Stimulated activated CD8-positive, alpha-beta memory T cell treated with anti-CD3 and anti-CD28 coated beads, Interleukin-4, amount 100 ng/mL, for 24 hours (primary cell): Measurements from ENCODE around the gene FGGY.
"Not testable (repeated sequence)": the region's sequence is repeated elsewhere in the genome, so short reads cannot be mapped to it uniquely, and the experiment has no call there.

Source experiments
- DNase-seq: peaks from one replicate; pipeline ENCODE4 v3.0.0-alpha.2; 2020; ENCODE audit warnings: low read depth

FGGY gene

DNA sequence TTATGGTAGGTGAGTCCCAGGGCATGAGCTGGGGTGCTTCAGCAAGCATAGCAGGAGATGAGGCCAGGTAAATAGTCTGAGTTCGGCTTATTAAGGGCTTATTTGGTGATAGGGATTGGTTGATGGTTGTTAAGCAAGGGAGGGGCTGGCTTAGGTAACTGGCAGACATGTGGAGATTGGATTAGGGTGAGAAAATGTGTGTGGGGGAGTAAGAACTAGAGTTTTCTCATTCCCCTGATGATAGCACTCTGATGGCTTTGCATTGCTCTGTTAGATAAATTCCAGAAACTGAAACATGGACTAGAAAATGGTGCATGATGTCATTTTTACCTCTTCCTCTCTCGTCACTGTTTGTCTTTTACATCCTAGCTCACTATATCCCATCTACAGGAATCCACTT lies 53.6 kb downstream of the FGGY start:
- no peak for DNase-seq

DNA sequence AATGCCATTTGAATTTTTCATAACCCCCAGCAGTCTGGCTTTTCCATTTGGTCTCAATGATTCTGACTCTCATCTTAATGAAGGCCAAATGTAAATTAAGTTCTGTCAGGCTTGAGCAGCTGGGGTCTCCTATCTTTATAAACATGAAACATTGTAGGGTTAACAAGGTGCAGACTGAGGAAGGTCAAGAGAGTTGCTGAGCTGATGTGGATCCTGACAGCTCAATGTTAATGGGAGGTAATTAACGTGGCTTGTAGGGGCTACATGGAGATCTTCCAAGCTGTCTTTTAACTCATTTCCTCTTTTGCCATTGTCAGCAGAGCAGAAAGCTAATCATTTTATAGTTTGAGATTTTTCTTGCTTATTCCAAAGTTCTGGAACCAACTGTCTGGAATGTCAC lies 55.2 kb downstream of the FGGY start:
- DNase-seq, result no peak

DNA sequence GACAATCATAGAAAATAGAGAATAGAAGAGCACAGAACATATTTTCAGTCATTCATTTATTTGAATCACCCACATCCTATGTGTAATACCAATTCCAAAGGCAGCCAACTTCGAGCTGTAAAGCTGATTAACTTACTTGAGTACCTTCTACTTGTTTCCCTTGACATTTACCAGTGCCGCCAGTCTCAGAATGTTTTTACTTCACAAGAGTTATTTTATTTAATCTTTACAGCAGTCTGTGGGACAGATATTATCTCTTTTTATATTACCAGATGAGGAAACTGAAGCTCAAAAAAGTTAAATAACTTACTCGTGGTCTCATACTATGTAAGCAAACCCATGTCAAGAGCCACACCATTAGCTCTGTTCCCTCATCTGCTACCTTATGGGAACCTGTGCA lies 56.6 kb downstream of the FGGY start:
- no peak for DNase-seq

DNA sequence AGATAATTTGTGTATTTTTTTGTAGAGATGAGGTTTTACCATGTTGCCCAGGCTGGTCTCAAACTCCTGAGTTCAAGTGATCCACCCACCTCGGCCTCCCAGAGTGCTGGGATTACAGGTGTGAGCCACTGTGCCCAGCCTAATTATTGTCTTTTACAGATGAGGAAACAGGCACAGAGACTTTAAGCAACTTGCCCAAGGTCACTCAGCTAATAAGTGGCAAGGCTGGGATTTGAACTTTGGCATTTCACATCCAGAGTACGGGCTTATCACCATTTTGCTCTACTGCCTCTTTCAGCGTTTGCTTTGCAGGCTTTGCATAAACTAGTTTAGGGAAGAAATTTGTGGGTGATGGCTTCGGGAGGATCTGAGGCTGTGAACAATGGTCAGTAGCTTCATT lies 57.3 kb downstream of the FGGY start:
- DNase-seq, result not testable (repeated sequence)

DNA sequence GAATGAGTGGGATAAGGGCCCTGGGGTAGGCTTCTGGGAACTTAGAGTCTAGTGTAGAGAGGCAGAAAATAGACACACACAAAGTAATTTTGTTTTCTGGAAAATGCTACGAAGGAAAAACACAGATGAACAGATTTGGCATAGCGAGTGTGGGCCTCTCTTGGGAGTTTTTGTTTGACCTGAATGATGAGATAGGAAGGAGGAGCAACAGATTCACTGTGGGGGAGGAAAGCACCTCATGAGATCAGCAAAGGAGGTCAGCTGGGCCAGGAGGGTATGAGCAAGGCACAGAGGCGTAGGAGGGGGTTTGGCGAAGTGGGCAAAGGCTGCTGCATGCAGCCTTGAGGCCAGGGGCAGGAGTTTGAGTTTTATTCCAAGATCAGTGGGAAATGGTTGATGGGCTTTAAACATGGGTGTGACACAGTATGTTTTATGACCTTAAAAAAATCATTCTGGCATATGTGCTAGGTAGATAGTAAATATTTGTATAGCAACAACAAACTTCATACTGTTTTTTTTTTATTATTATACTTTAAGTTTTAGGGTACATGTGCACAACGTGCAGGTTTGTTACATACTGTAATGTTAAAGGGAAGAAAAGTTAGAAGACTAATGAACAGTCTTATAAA lies 57.9 kb downstream of the FGGY start:
- no peak for DNase-seq

DNA sequence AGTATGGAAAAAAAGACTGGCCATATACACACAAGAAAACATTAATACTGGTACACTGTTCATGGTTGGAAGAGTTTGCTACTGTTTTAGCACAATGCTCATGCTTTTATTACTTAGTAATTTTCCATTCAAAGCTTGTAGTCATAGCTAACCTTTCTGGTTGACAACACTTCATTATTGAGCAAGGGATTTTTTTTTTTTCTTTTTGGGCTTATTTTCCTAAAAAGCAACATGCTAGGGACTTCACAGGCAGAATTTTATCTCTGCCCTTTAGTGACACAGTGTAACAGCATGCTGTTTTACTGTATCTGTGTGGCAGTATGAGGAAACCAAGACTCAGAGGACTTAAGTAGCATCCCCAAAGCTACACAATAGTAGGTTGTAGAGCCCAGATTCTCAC lies 58.5 kb downstream of the FGGY start:
- no peak for DNase-seq

DNA sequence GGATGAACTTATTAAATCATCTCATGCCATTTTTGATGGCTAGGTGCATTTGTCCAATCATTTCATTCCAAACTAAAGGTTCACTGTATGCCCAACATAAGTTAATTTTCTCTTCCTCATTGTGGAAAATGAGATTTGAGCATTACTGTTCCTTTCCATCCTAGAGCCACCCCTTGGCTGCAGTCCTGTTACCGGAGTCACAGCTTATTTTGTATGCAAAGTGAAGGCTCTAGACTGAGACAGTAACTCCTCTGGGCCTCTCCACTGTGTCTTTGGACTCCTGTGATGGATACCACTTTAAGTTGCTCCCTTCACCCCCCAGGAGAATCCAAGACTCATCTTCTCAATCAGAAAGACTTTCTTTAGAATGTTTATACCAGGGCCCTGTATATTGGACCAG lies 59.7 kb downstream of the FGGY start:
- DNase-seq, result no peak

DNA sequence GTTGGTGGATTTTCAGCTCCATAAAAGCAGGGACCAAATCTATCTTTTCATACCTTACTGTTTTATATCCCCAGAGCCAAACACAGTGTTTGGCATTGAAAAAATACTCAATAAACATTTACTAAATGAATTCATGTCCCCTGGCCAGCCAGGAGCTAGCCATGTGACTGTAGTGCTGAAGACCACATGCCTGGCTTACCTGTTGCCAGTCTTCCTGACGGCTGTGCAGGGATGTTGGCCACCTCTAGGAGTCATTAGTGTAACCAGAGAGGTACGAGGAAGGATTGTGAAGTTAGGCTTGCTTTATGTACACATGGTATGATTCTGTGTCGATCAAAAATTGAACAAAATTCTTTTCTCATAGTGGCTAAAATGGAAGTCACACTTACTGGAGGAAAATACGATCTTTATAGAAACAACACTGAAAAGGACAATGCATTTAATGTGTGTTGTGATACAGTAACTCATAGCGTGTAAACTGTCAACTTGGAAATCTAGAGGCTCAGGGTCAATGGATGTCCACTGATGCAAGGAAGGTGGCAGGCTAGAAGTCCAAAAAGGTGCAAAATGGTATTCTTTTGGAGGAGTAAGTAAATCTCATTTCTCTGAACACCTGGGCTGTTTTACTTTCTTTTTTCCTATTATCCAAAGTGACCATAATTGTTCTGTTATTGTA lies 60.9 kb downstream of the FGGY start:
- no peak for DNase-seq

DNA sequence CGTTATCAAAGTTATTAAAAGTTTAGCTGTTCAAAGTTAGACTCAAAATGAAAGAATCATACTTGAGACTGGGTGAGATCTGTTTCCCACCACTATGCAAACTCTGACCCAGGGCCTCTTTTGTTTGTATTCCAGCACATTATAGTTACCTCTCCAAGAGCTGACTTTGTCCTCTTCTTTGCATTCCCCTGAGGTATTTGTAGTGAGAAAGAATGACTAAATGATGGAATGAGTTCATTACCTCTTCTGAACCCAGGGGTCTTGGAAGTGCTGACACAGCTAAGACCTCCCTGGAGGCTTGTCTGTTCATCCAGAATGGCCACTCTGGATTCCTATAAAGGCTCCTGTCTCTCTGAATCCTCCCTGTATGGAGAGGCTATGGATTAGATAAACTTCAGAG lies 62.4 kb downstream of the FGGY start:
- no peak for DNase-seq

DNA sequence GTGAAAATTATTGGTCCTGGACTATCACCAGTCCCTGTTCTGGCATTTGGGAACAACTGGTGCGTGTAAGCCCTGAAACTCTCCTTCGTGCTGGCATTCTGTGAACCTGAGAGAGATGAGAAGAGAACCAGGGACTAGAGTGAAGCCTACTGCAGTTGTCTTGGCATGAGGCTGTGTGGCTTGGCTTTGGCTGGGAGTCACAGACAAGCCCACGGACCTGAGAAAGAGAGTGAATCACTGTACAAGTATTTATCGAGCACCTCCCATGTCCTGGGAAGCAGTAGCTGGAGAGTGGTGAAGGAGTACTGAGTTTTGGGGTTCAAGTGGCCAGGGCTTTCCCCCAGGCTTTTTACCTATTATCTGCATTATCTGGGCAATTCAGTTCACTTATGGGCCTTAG lies 63.3 kb downstream of the FGGY start:
- no peak for DNase-seq

DNA sequence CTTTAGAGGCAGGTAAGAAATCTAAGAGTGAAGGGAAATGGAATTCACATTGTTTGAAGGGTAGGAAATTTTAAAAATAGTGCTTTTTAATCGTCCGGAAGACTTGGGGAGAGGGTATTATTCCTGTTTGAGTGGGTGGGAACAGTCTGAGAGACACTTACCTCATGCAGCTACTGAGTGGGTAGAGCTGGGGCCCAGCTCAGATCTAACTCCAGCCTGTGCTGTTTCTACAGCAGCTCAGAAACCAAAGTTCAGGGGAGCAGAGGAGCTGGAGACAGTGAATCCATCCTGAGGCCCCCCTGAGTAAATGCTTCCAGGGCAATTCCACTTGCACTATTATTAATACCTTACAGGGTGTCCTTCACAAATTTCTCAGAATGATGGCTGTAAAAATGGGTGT lies 63.8 kb downstream of the FGGY start:
- no peak for DNase-seq

DNA sequence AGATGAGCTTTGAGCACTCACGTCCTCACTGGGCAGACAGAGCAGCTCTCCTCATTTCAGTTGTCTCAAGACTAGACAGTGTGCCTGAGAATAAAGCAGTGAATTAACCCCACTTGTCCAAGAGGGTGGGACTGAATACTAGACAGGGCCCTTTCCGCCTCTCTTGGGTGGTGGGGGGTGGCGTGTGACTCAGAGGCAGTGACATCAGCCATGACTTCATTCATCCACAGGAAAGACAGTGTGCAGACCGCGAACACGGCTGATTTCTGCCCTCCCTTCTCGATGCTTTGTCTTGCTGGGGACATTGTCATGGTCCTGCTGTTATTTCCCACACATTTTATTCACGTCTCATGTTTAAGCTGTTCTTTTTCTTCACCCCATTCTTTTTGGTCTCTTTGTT lies 64.9 kb downstream of the FGGY start:
- DNase-seq, result no peak

DNA sequence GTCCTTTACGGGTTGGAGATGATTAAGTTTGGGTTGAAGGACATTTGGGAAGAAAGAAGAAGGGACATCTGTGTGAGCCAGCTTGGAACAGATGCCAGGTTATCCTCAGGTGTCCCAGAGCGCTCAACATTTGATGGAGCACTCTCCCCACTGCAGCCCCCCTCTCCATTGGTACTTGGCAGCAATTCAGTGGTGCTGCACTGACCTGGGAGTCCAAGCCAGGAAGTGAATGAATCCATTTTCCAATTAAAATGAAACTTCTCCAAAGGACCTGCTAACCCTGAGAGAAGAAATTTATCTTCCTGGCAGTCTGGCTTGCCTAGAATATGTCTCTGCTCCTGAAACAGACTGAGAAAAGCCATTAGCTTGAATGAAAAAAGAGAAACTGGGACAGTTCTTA lies 67.1 kb downstream of the FGGY start:
- DNase-seq, result no peak

DNA sequence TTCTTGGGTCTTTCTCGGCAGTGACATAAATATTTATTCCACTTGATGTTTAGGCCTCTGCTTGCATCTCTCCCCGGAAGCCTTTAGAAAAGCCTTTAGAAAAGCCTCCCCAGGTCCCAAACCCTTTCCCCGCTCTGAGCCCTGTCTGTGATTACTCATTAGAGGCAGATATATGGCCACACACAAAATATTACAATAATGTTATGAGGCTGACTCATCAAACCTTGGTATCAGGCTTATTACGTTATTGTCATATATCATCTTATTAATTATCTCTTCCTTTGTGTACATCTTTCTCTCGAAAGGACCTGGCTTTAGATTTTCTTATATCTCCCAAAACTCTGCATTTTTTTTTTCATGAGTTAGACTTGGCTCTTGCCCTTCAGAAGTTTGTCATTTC lies 69.5 kb downstream of the FGGY start:
- DNase-seq, result no peak

DNA sequence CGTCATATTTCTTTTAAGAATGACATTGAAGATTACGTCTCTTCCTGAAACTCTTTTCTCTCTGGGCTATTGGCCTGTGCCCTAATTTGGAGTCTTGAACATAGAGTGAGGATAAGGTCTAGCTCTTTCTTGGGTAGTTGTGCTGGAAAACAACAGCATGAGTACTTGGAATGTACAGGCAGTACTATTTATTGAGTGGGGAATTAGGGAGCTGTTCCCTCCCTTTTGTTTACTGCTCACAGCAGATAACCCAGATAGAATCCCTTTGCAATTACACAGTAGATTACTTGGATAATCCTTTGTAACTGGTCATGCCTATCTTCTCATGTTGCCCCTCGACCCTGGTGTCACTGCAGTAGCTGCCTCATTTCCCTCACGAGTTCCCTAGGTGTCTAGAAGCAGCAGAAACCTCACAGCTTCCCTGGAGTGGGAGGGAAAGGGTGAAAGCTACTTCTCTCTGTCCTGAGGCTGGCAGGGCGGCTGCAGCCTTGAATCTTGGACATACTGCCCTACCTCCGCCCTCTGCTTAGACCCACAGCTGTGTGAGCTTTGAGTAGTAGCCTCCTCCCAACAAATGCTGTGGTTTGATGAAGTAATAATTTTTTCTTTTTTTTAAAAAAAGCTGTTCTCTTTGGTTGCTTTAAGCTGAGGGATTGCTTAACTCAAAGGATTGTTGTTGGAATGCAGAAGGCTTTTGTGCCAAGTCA lies 70.6 kb downstream of the FGGY start:
- no peak for DNase-seq

DNA sequence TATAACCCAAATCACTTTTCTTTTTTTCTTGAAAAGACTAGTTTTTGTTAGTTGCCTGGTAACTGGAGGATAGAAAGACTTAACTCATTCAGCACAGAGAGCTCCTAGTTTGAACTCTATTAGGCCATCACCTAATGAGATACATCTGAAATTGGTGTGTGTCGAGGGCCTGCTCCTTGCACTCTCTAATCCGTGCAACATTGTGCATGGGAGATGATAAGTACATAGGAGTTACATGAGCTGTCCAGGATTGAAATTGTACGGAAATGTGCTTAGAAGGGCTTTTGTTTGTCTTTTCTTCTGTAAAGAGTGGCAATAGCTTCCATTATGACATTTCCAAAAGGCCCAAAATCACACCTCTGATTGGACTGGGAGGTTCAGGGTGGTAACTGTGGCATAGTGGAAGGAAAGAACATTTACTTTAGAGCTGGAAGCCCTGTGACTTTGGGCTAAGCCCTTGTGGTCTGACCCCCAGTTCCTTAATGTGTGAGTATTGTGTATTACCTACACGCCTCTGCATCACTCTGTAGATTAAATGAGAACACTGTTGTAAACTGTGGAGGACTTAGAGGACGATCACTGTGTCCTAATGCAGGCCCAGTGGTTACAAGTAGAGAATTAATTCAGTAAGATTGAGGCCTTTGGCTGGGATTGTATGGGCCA lies 71.2 kb downstream of the FGGY start:
- DNase-seq, result no peak

DNA sequence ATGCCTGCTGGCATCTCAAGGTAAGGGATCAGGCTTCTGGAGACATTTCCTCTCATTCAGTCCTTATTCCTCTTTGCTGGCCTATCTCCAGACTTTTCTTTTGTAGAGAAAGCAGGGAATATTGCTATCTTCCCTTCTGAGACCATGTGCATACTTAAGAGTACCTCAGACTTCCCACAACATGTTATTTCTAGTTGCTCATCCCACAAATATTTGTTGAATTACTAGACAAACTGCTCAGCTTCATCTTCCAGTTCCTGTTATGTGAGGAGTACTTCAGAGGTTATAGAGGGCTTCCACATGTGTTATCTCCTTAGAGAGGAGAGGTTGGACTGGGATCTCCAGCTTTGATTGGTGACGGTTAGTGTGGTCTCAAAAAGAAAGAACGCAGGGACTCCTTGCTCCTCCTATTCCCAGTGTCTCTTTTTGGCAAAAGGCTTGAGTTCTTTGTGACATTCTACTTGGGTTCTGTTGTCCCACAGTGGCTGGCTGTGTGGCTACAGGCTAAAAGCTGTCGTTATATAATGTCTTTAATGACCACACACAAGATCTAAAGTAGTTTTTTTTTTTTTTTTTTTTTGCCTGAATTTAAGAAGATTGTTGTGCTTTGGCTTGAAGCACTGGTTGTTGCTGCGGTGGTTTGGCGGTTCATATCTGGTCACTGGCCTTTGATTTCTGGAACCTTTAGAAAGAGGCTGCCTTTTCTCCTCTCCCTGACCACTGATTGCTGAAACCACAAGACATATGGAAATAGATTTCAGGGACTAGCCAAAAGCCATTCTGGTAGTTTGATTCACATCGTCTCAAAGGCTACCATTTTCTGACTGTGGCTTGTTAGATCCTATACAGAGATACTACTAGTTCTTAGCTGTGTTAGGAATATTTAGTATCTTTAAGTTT lies 78.7 kb downstream of the FGGY start:
- no peak for DNase-seq

DNA sequence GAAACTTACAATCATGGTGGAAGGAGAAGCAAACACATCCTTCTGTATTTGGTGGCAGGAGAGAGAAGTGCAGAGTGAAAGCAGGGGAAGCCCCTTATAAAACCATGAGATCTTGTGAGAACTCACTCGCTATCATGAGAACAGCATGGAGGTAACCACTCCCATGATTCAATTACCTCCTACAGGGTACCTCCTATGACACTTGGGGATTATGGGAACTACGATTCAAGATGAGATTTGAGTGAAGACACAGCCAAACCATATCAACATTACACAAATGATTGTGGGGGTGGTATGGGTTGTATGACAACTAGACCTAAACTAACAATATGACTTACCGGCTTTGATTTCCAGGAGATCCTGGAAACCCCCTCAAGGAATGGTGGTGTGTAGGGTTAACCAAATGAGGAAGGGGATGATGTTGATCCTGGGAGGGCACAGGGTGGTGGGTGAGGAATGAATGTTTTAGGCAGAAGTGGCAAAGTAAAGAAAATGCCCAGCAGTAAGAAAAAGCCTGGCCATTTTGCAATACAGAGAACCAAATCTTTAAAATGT lies 80.5 kb downstream of the FGGY start:
- DNase-seq, result no peak

DNA sequence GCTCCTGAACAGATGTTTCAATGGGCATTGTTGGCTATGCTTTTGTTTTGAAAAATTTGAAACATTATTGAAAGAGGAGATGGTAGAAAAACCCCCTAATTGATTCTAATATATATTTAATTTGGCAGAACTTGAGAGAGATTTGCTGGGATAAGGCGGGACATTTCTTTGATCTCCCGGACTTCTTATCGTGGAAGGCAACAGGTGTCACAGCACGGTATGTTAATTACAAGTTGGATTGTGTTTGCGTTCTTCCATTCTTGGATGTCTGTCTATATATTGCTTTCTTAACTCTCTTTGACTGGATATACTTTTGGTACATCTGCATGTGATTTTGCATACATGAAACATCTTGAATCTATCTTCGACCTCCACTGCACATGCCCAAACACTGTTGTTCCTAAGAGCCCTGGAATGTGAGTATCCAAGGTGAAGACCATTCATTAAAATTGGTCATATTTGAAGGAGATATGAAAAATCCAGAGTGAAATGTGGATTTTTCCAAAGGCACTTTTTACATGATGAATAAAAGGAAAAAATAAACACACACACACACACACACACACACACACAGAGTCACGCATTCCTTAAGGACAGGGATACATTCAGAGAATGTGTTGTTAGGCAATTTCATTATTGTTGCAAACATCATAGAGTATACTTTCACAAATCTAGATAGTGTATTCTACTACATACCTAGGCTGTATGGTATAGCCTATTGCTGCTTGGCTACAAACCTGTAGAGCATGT lies 81.9 kb downstream of the FGGY start:
- DNase-seq, result no peak

DNA sequence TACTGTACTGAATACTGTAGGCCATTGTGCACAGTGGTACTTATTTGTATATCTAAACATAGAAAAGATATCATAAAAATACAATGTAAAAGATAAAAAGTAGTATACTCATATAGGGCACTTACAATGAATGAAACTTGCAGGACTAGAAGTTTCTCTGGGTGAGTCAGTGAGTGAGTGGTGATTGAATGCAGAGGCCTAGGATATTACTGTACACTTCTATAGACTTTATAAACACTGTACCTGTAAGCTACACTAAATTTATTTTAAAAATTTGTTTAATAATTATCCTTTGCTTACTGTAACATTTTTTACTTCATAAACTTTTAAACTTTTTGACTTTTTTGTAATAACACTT lies 82.5 kb downstream of the FGGY start:
- no peak for DNase-seq

DNA sequence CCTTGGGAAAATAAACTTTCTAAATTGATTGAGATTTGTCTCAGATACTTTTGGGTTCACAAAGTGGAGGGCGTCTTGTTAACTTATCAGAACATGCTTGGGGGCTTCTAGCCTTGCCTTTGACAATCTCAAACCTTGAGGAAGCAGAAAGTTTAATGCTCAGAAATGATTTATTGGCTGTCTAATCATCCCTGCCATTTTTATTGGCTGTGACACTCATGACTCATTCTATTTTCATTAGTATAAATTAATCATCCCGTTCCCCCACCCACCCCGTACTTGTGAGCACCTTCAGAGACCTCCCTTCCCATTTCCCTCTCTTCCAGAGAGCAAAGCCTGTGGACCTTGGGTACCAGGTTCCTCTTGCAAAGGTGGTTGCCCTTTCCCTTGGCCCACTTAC lies 87.1 kb downstream of the FGGY start:
- DNase-seq, result no peak
